Mesenchymal stem cell (in vitro differentiated cells and primary cell): ENCODE measurements around the gene IL36RN.

Source experiments
- DNase-seq: peaks from one replicate; pipeline ENCODE4 v3.0.0-alpha.2; 2013
- H2AFZ ChIP-seq: one replicate; pipeline ENCODE4 v1.6.1; 2013; ENCODE audit warnings: low read depth, mild to moderate bottlenecking, control low read depth, inconsistent platforms, low read length, moderate library complexity
- H2AK5ac ChIP-seq: 2 replicates; pipeline ENCODE4 v1.6.1; 2013; ENCODE audit warnings: low read length, moderate library complexity, mild to moderate bottlenecking, inconsistent platforms; ENCODE audit not compliant: severe bottlenecking
- H2BK120ac ChIP-seq: one replicate; pipeline ENCODE4 v1.6.1; 2013; ENCODE audit warnings: low read depth, mild to moderate bottlenecking, inconsistent platforms, low read length, moderate library complexity
- H2BK12ac ChIP-seq, 2 experiments: one replicate each; pipeline ENCODE4 v1.6.1; 2013; ENCODE audit warnings: inconsistent platforms in 2 of 2, low read length in 2 of 2, mild to moderate bottlenecking in 2 of 2, moderate library complexity in 2 of 2, control low read depth in 1 of 2
- H2BK15ac ChIP-seq: one replicate; pipeline ENCODE4 v1.6.1; 2013; ENCODE audit warnings: mild to moderate bottlenecking, low read depth, inconsistent platforms; ENCODE audit not compliant: poor library complexity, severe bottlenecking
- H2BK5ac ChIP-seq: 2 replicates; pipeline ENCODE4 v1.6.1; 2013; ENCODE audit warnings: low read depth, mild to moderate bottlenecking, low read length, control low read depth, inconsistent platforms; ENCODE audit not compliant: poor library complexity, severe bottlenecking
- H3K14ac ChIP-seq, 2 experiments: one replicate each; pipeline ENCODE4 v1.6.1; 2013; ENCODE audit warnings: inconsistent platforms in 2 of 2, low read length in 2 of 2, control low read depth in 1 of 2, mild to moderate bottlenecking in 1 of 2, moderate library complexity in 1 of 2
- H3K18ac ChIP-seq, 2 experiments: one replicate each; pipeline ENCODE4 v1.6.1; 2013; ENCODE audit warnings: inconsistent platforms in 2 of 2, low read length in 2 of 2, control low read depth in 1 of 2, low read depth in 1 of 2, mild to moderate bottlenecking in 1 of 2
- H3K23ac ChIP-seq, 2 experiments: one replicate each; pipeline ENCODE4 v1.6.1; 2013; ENCODE audit warnings: inconsistent platforms in 2 of 2, low read length in 2 of 2, mild to moderate bottlenecking in 2 of 2, moderate library complexity in 2 of 2, control low read depth in 1 of 2
- H3K27ac ChIP-seq: 2 replicates; pipeline ENCODE4 v1.5.1; 2013; ENCODE audit warnings: mild to moderate bottlenecking, moderate library complexity, low read length, control low read depth, inconsistent platforms; ENCODE audit not compliant: poor library complexity, severe bottlenecking
- H3K27me3 ChIP-seq, 2 experiments: 2 replicates each; pipeline versions ENCODE4 v1.6.1 to v1.7.0; 2013; ENCODE audit warnings: low read length in 2 of 2, mild to moderate bottlenecking in 2 of 2, moderate library complexity in 2 of 2, control low read depth in 1 of 2, inconsistent platforms in 1 of 2; ENCODE audit not compliant: control insufficient read depth in 1 of 2, insufficient read depth in 1 of 2
- H3K36me3 ChIP-seq, 2 experiments: 2 replicates each; pipeline versions ENCODE4 v1.6.1 to v1.7.0; 2013; ENCODE audit warnings: low read length in 2 of 2, control low read depth in 1 of 2, inconsistent platforms in 1 of 2, low read depth in 1 of 2, mild to moderate bottlenecking in 1 of 2; ENCODE audit not compliant: insufficient read depth in 2 of 2, control insufficient read depth in 1 of 2
- H3K4ac ChIP-seq, 2 experiments: one replicate each; pipeline ENCODE4 v1.6.1; 2013; ENCODE audit warnings: inconsistent platforms in 2 of 2, low read length in 2 of 2, mild to moderate bottlenecking in 2 of 2, moderate library complexity in 2 of 2, control low read depth in 1 of 2, low read depth in 1 of 2
- H3K4me1 ChIP-seq: 2 replicates; pipeline ENCODE4 v1.6.1; 2013; ENCODE audit warnings: low read depth, low read length, control low read depth; ENCODE audit not compliant: control insufficient read depth, insufficient read depth
- H3K4me2 ChIP-seq: 2 replicates; pipeline ENCODE4 v1.6.1; 2013; ENCODE audit warnings: low read length, mild to moderate bottlenecking, inconsistent platforms; ENCODE audit not compliant: poor library complexity, severe bottlenecking
- H3K4me3 ChIP-seq, 2 experiments: 2 replicates each; pipeline versions ENCODE4 v1.5.1 to v1.7.0; 2013; ENCODE audit warnings: low read length in 2 of 2, mild to moderate bottlenecking in 2 of 2, control low read depth in 1 of 2, low read depth in 1 of 2; ENCODE audit not compliant: insufficient read depth in 1 of 2
- H3K79me1 ChIP-seq: replicated peaks from 2 replicates; pipeline ENCODE4 v1.6.1; 2013; ENCODE audit warnings: mild to moderate bottlenecking, control low read depth, low read length, inconsistent platforms; ENCODE audit not compliant: poor library complexity, severe bottlenecking
- H3K9ac ChIP-seq: 2 replicates; pipeline ENCODE4 v1.7.0; 2013; ENCODE audit warnings: mild to moderate bottlenecking, low read length, moderate library complexity
- H3K9me3 ChIP-seq: 2 replicates; pipeline ENCODE4 v1.7.0; 2013; ENCODE audit warnings: mild to moderate bottlenecking, low read length; ENCODE audit not compliant: control insufficient read depth
- H4K8ac ChIP-seq: one replicate; pipeline ENCODE4 v1.6.1; 2013; ENCODE audit warnings: inconsistent platforms, mild to moderate bottlenecking, low read length, moderate library complexity
- H4K91ac ChIP-seq: one replicate; pipeline ENCODE4 v1.6.1; 2013; ENCODE audit warnings: mild to moderate bottlenecking, low read length, inconsistent platforms
- whole genome bisulfite sequencing: methylation state at CpG from one replicate; pipeline ENCODE4 v1.1.7; 2013; ENCODE audit warnings: mixed read lengths; 5-methylcytosine and 5-hydroxymethylcytosine counted together

The IL36RN gene

GRCh38 chr2:113067681-113068080, 8.7 kb downstream of the IL36RN start, which contains the start of gene IL1F10:
IL1F10 (plus strand) TSS chr2:113067970; CDS start chr2:113072739, 4,769 bp downstream.
- Histone ChIP-seq H3K4me2 (no peak within 1 kb of the TSS), H2BK15ac (no peak within 1 kb of the TSS), H2BK5ac (no peak within 1 kb of the TSS), H4K91ac (no peak within 1 kb of the TSS), H4K8ac (no peak within 1 kb of the TSS), H3K23ac (no peak within 1 kb of the TSS), H3K4me1 (peaks cover 4% of the 10 kb centered on the region), H3K27ac (no peak within 1 kb of the TSS), H3K9ac (no peak within 1 kb of the TSS), H3K9me3 (peaks cover 6% of the 10 kb centered on the region), H3K18ac (no peak within 1 kb of the TSS), H3K14ac (no peak within 1 kb of the TSS), H2AK5ac (no peak within 1 kb of the TSS), H3K36me3 (no peaks in the 10 kb centered on the region), H3K79me1 (no peaks in the 10 kb centered on the region), H2AFZ (no peak within 1 kb of the TSS), H3K27me3 (peaks cover 13 to 18% of the 10 kb centered on the region in 2 experiments), H2BK12ac (no peak within 1 kb of the TSS), H3K4me3 (no peak within 1 kb of the TSS), H2BK120ac (no peak within 1 kb of the TSS), H3K4ac (no peak within 1 kb of the TSS)
- WGBS, result 86% methylated on average over 3 of the region's 3 CpGs
- no peak for DNase-seq

- Histone ChIP-seq H2AFZ (no peak overlapping the region), H2BK15ac (no peak overlapping the region), H2BK12ac (no peak overlapping the region), H3K27ac (no peak overlapping the region), H3K4me2 (no peak overlapping the region), H3K4ac (no peak overlapping the region), H3K14ac (no peak overlapping the region), H3K4me3 (no peak overlapping the region), H3K18ac (no peak overlapping the region), H3K79me1 (no peaks in the 10 kb centered on the region), H4K8ac (no peak overlapping the region), H2BK120ac (no peak overlapping the region), H3K27me3 (peaks cover 13 to 18% of the 10 kb centered on the region in 2 experiments), H3K9ac (no peak overlapping the region), H3K9me3 (peaks cover 6% of the 10 kb centered on the region), H4K91ac (no peak overlapping the region), H3K36me3 (no peaks in the 10 kb centered on the region), H2AK5ac (no peak overlapping the region), H3K23ac (no peak overlapping the region), H3K4me1 (peaks cover 4% of the 10 kb centered on the region), H2BK5ac (no peak overlapping the region)
- no peak for DNase-seq
- WGBS, result 80% methylated on average over 1 of the region's 2 CpGs
These were observed 9.3 kb downstream of the IL36RN start for GRCh38 chr2:113068249-113068648.

GRCh38 chr2:113068706-113069485, 9.9 kb downstream of the IL36RN start:
- Histone ChIP-seq H3K9ac (no peak overlapping the region), H3K23ac (no peak overlapping the region), H3K27ac (no peak overlapping the region), H3K27me3 (peaks cover 13 to 15% of the 10 kb centered on the region in 2 experiments), H2BK5ac (no peak overlapping the region), H2AK5ac (no peak overlapping the region), H2BK120ac (no peak overlapping the region), H3K9me3 (peaks cover 6% of the 10 kb centered on the region), H2AFZ (no peak overlapping the region), H3K4me2 (no peak overlapping the region), H3K18ac (no peak overlapping the region), H3K4ac (no peak overlapping the region), H3K79me1 (no peaks in the 10 kb centered on the region), H2BK15ac (no peak overlapping the region), H3K14ac (no peak overlapping the region), H3K36me3 (no peaks in the 10 kb centered on the region), H2BK12ac (no peak overlapping the region), H3K4me3 (no peak overlapping the region), H4K91ac (no peak overlapping the region), H3K4me1 (peaks cover 4% of the 10 kb centered on the region), H4K8ac (no peak overlapping the region)
- 10% methylated on average over 3 of the region's 5 CpGs for WGBS
- no peak for DNase-seq

- Histone ChIP-seq H3K27me3 (peaks cover 20% of the 10 kb centered on the region in 2 experiments), H2AK5ac (no peak overlapping the region), H4K8ac (no peak overlapping the region), H3K23ac (no peak overlapping the region), H3K4me1 (peaks cover 4% of the 10 kb centered on the region), H3K27ac (no peak overlapping the region), H2BK5ac (no peak overlapping the region), H3K9ac (no peak overlapping the region), H4K91ac (no peak overlapping the region), H2BK15ac (no peak overlapping the region), H3K4me2 (no peak overlapping the region), H3K18ac (no peak overlapping the region), H2BK120ac (no peak overlapping the region), H2BK12ac (no peak overlapping the region), H2AFZ (no peak overlapping the region), H3K14ac (no peak overlapping the region), H3K4me3 (no peak overlapping the region), H3K36me3 (no peaks in the 10 kb centered on the region), H3K9me3 (peaks cover 4% of the 10 kb centered on the region), H3K79me1 (no peaks in the 10 kb centered on the region), H3K4ac (no peak overlapping the region)
- WGBS, result 83% methylated on average over 3 of the region's 4 CpGs
- DNase-seq, result no peak
These were observed 10.9 kb downstream of the IL36RN start for GRCh38 chr2:113069676-113070605.
